ENCODE measurements around the gene PRSS33.

- TF ChIP-seq CTCF (IDR thresholded peaks at IDR 0.05), result no peak
- TF ChIP-seq POLR2A (IDR thresholded peaks at IDR 0.05), result no peak
Observed at GRCh38 chr16:2771496-2772402, 15.6 kb downstream of the PRSS33 start.
